HG03378 (cell line): ENCODE results near the gene USP22.
A peak's percentile ranks its signal among the peaks of the same experiment; 100 is the strongest.

Source experiments
- ATAC-seq: cut with Tn5 transposase; IDR thresholded peaks from one replicate; pipeline ENCODE4 v1.9.1; 2021; ENCODE audit warnings: mild to moderate bottlenecking, moderate library complexity; ENCODE audit not compliant: unreplicated experiment

Gene USP22

GRCh38 chr17:21049457-21049856 is 6.6 kb upstream of the USP22 start:
- no peak for ATAC-seq

GRCh38 chr17:21046216-21046615 is 3.4 kb upstream of the USP22 start:
- no peak for ATAC-seq

- ATAC-seq, result no peak
Measured at GRCh38 chr17:21044971-21045370, 2.2 kb upstream of the USP22 start.

- peak; percentile 71 for ATAC-seq
Measured at GRCh38 chr17:21043296-21044232, 753 bp upstream of the USP22 start.

- no peak for ATAC-seq
Measured at GRCh38 chr17:21041741-21042457, 912 bp downstream of the USP22 start.

- ATAC-seq, result no peak
Measured at GRCh38 chr17:21039839-21040575, 2.8 kb downstream of the USP22 start.

GRCh38 chr17:21037117-21037803 is 5.6 kb downstream of the USP22 start:
- ATAC-seq, result no peak

GRCh38 chr17:21036361-21036881 is 6.4 kb downstream of the USP22 start:
- ATAC-seq, result no peak

- no peak for ATAC-seq
Measured at GRCh38 chr17:21035406-21035805, 7.4 kb downstream of the USP22 start.

GRCh38 chr17:21034340-21035235 is 8.2 kb downstream of the USP22 start:
- ATAC-seq, result peak; percentile 56

GRCh38 chr17:21033350-21033749 is 9.5 kb downstream of the USP22 start:
- no peak for ATAC-seq

- no peak for ATAC-seq
Measured at GRCh38 chr17:21031756-21032396, 10.9 kb downstream of the USP22 start.

GRCh38 chr17:21030375-21030774 is 12.4 kb downstream of the USP22 start:
- ATAC-seq, result no peak

- ATAC-seq, result no peak
Measured at GRCh38 chr17:21029515-21029914, 13.3 kb downstream of the USP22 start.

- no peak for ATAC-seq
Measured at GRCh38 chr17:21029036-21029435, 13.8 kb downstream of the USP22 start.

- no peak for ATAC-seq
Measured at GRCh38 chr17:21028192-21028591, 14.6 kb downstream of the USP22 start.

GRCh38 chr17:21027031-21027430 is 15.8 kb downstream of the USP22 start:
- no peak for ATAC-seq

- no peak for ATAC-seq
Measured at GRCh38 chr17:21025451-21025850, 17.4 kb downstream of the USP22 start.

GRCh38 chr17:21024024-21024423 is 18.8 kb downstream of the USP22 start:
- ATAC-seq, result no peak
